CD4-positive, alpha-beta memory T cell (primary cell): ENCODE data around the gene LST1. TPM values are rescaled to one million over a fixed set of nuclear protein-coding genes. Genes with fewer than 3 reads are reported as not detected.
A peak's percentile ranks its signal among the peaks of the same experiment; 100 is the strongest.

Experiments used
- CTCF ChIA-PET: fragments of 350-600 bp; sonication (Branson Sonifier 250); formaldehyde crosslinking; loops from one replicate; lab custom pipeline; 2021; ENCODE audit warnings: inconsistent platforms; ENCODE audit not compliant: partially characterized antibody; lab: Charles Lee
- POLR2A ChIA-PET: fragments of 350-600 bp; sonication (Branson Sonifier 250); formaldehyde crosslinking; loops from one replicate; lab custom pipeline; 2021; ENCODE audit not compliant: partially characterized antibody; lab: Charles Lee
- DNase-seq, 5 donors: peaks; one replicate each; pipeline versions ENCODE4 v3.0.0 to v3.0.0-alpha.2; 2020 to 2022; ENCODE audit warnings: mixed read lengths in 1 of 5
- H3K27ac ChIP-seq: one replicate; pipeline ENCODE4 v1.7.0; 2013; ENCODE audit warnings: low read depth, low read length
- H3K27me3 ChIP-seq: 2 replicates; pipeline ENCODE4 v1.7.0; 2013; ENCODE audit warnings: mild to moderate bottlenecking, low read length, moderate library complexity; ENCODE audit not compliant: insufficient read depth
- H3K36me3 ChIP-seq: 2 replicates; pipeline ENCODE4 v1.7.0; 2013; ENCODE audit warnings: mild to moderate bottlenecking, low read length, moderate library complexity; ENCODE audit not compliant: insufficient read depth
- H3K4me1 ChIP-seq: 2 replicates; pipeline ENCODE4 v1.7.0; 2013; ENCODE audit warnings: mild to moderate bottlenecking, low read length, moderate library complexity; ENCODE audit not compliant: insufficient read depth
- H3K4me3 ChIP-seq, 2 donors: one replicate each; pipeline ENCODE4 v1.7.0; 2013; ENCODE audit warnings: low read length in 2 of 2, mild to moderate bottlenecking in 1 of 2
- H3K9me3 ChIP-seq, 2 donors: one replicate each; pipeline ENCODE4 v1.7.0; 2013; ENCODE audit warnings: low read length in 2 of 2, control low read depth in 1 of 2; ENCODE audit not compliant: control insufficient read depth in 1 of 2
- H3K27ac Mint-ChIP-seq, 7 donors: one replicate each; pipeline ENCODE4 v1.8.0; 2020 to 2021; ENCODE audit warnings: mixed read lengths in 7 of 7, mild to moderate bottlenecking in 6 of 7, inconsistent platforms in 3 of 7, moderate library complexity in 3 of 7
- H3K27me3 Mint-ChIP-seq, 2 donors: one replicate each; pipeline ENCODE4 v1.8.0; 2020 to 2021; ENCODE audit warnings: mixed read lengths in 2 of 2
- H3K36me3 Mint-ChIP-seq, 2 donors: one replicate each; pipeline ENCODE4 v1.8.0; 2020 to 2021; ENCODE audit warnings: mixed read lengths in 2 of 2, inconsistent platforms in 1 of 2, mild to moderate bottlenecking in 1 of 2
- H3K4me1 Mint-ChIP-seq, 4 donors: one replicate each; pipeline ENCODE4 v1.8.0; 2020 to 2021; ENCODE audit warnings: mixed read lengths in 4 of 4, mild to moderate bottlenecking in 1 of 4
- H3K4me3 Mint-ChIP-seq, 8 donors: one replicate each; pipeline ENCODE4 v1.8.0; 2020 to 2021; ENCODE audit warnings: mixed read lengths in 8 of 8, mild to moderate bottlenecking in 7 of 8, moderate library complexity in 6 of 8, inconsistent platforms in 3 of 8
- H3K9me3 Mint-ChIP-seq, 8 donors: one replicate each; pipeline ENCODE4 v1.8.0; 2020 to 2021; ENCODE audit warnings: mixed read lengths in 8 of 8, mild to moderate bottlenecking in 5 of 8, inconsistent platforms in 3 of 8, moderate library complexity in 1 of 8
- intact Hi-C: fragments of 100-400 bp; cut with micrococcal nuclease; formaldehyde crosslinking; loops from one replicate; pipeline ENCODE4 v1.15.1; 2023
- polyA plus RNA-seq, 2 donors: library from polyadenylated mRNA; unstranded; fragments of 300-500 nt; fragmentation: Illumina TruSeq; gene quantifications; one replicate each; pipeline ENCODE4 v1.2.3, GENCODE V29; 2021
- total RNA-seq, 2 experiments: library from RNA; stranded (reverse); gene quantifications; one replicate each; pipeline ENCODE4 v1.2.3, GENCODE V29; 2021

The LST1 gene
- total and polyA plus RNA-seq, 4 experiments from 2014 or later, result 13.6 to 34.8 (median 25.3) TPM

- Histone ChIP-seq H3K9me3 (no peaks in the 10 kb centered on the region), H3K4me1 (peaks cover 79% of the 10 kb centered on the region), H3K27me3 (no peaks in the 10 kb centered on the region), H3K4me3 (peak within 1 kb of the TSS; percentile 89 to 95), H3K36me3 (peaks cover 9% of the 10 kb centered on the region), H3K27ac (peak within 1 kb of the TSS; percentile 92)
- intact Hi-C loops, result loop anchor here (1.0 to 5.0 kb wide), 3 partner anchors 23 to 90 kb away; partner anchors contain the start of gene BAG6
- Mint-ChIP-seq H3K9me3 (no peaks in the 10 kb centered on the region), H3K36me3 (peaks cover 42 to 43% of the 10 kb centered on the region in 2 donors), H3K4me3 (peak within 1 kb of the TSS; percentile 95 to 100 (median 99)), H3K27ac (peak within 1 kb of the TSS; percentile 96 to 100 (median 99)), H3K4me1 (peaks cover 40 to 95% (median 60%) of the 10 kb centered on the region in 4 donors), H3K27me3 (no peaks in the 10 kb centered on the region)
- CTCF ChIA-PET, result interaction anchor here (0.8 to 19.7 kb wide), 10 partner anchors 9 to 248 kb away, joined by 3 to 962 read pairs (median 12); partner anchors contain the start of genes ATP6V1G2, DDX39B, HSPA1B and LST1
- POLR2A ChIA-PET, result interaction anchor here (0.6 to 52.5 kb wide), 28 partner anchors 0 to 1390 kb away, joined by 3 to 3597 read pairs (median 4); partner anchors contain the start of genes ATP6V1G2, BAG6, C6orf47 and DDX39B
- DNase-seq, result peak; percentile 70 to 85 (median 73)
Observed at GRCh38 chr6:31582230-31582643, 3.8 kb upstream of the LST1 start, which contains the start of gene LTB. LTB (minus strand) TSS chr6:31582424; CDS start chr6:31582417, 7 bp downstream.

- no peaks in the 10 kb centered on the region for H3K9me3 ChIP-seq
- POLR2A ChIA-PET, result interaction anchor here (0.8 to 52.5 kb wide), 6 partner anchors 3 to 1259 kb away, joined by 3 to 3597 read pairs (median 24); partner anchors contain the start of genes ATP6V1G2, BAG6, DDX39B and HSPA1A
- no peaks in the 10 kb centered on the region for H3K27me3 ChIP-seq
- intact Hi-C loops, result no loop called here
- DNase-seq, result peak; percentile 56 to 66 (median 56)
- Mint-ChIP-seq H3K36me3 (peaks cover 27 to 29% of the 10 kb centered on the region in 2 donors), H3K9me3 (peaks cover 0 to 2% (median 0%) of the 10 kb centered on the region in 8 donors), H3K4me3 (peak overlapping the region; percentile 74 to 91 (median 83)), H3K27ac (peak overlapping the region; percentile 92 to 98 (median 96)), H3K27me3 (no peaks in the 10 kb centered on the region), H3K4me1 (peaks cover 39 to 97% (median 62%) of the 10 kb centered on the region in 4 donors)
- peak overlapping the region; percentile 7 to 17 for H3K4me3 ChIP-seq
- H3K27ac ChIP-seq, result peak overlapping the region; percentile 62
- peaks cover 74% of the 10 kb centered on the region for H3K4me1 ChIP-seq
- H3K36me3 ChIP-seq, result no peaks in the 10 kb centered on the region
- CTCF ChIA-PET, result interaction anchor here (0.6 to 19.9 kb wide), 6 partner anchors 5 to 505 kb away, joined by 3 to 962 read pairs (median 324); partner anchors contain the start of genes ATP6V1G2, DDX39B, LST1 and LTB
Observed at GRCh38 chr6:31585491-31585890, 586 bp upstream of the LST1 start.

DNA sequence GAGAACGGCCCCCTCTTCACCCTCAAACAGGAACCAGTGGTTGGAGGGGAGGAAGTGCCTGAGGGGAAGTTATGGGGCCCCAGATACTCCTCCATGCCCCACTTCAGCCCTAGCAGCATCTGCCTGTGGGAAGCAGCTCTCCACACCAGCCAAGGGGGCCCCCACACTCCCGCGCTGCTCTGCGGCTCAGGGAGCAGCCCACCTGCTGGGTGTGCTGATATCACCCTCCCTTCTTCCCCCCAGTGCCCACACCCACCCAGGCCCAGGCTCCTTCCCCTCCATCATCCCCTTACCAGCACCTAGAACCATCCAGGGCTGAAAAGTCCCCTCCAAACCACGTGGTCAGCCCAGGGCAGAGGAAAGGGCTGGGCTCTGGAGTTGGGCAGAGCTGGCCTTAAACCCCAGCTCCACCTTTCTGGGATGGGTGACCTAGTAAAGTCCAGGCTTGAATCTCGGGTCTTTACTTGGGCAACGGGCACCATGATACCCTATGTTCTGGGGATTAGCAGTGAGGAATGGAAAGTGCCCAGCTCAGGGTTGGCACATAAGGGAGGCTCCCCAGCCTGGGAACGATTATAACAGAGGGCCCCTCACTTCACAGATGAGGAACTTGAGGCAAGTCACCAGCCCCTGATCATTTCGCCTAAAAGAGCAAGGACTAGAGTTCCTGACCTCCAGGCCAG lies 663 bp downstream of the LST1 start:
- Histone ChIP-seq H3K4me1 (peaks cover 74% of the 10 kb centered on the region), H3K9me3 (no peaks in the 10 kb centered on the region), H3K27me3 (no peaks in the 10 kb centered on the region), H3K36me3 (no peaks in the 10 kb centered on the region), H3K4me3 (peak overlapping the region; percentile 7 to 17), H3K27ac (peak overlapping the region; percentile 62)
- CTCF ChIA-PET, result interaction anchor here (1.1 to 19.9 kb wide), 4 partner anchors 6 to 92 kb away, joined by 3 to 962 read pairs (median 778); partner anchors contain the start of genes ATP6V1G2, LST1, LTB and NCR3
- peaks cover 16 to 18% of the 10 kb centered on the region in 2 donors for H3K36me3 Mint-ChIP-seq
- peak overlapping the region; percentile 72 to 91 (median 83) for H3K4me3 Mint-ChIP-seq
- peak overlapping the region; percentile 92 to 98 (median 96) for H3K27ac Mint-ChIP-seq
- POLR2A ChIA-PET, result interaction anchor here (0.8 to 52.5 kb wide), 5 partner anchors 4 to 1258 kb away, joined by 3 to 3597 read pairs (median 45); partner anchors contain the start of genes ATP6V1G2, BAG6, DDX39B and HSPA1B
- intact Hi-C loops, result no loop called here
- H3K9me3 Mint-ChIP-seq, result peaks cover 0 to 2% (median 0%) of the 10 kb centered on the region in 8 donors
- peaks cover 41 to 93% (median 68%) of the 10 kb centered on the region in 4 donors for H3K4me1 Mint-ChIP-seq
- DNase-seq, result peak in 4 of 5 donors; percentile 48 to 64 (median 49)
- no peaks in the 10 kb centered on the region for H3K27me3 Mint-ChIP-seq

DNA sequence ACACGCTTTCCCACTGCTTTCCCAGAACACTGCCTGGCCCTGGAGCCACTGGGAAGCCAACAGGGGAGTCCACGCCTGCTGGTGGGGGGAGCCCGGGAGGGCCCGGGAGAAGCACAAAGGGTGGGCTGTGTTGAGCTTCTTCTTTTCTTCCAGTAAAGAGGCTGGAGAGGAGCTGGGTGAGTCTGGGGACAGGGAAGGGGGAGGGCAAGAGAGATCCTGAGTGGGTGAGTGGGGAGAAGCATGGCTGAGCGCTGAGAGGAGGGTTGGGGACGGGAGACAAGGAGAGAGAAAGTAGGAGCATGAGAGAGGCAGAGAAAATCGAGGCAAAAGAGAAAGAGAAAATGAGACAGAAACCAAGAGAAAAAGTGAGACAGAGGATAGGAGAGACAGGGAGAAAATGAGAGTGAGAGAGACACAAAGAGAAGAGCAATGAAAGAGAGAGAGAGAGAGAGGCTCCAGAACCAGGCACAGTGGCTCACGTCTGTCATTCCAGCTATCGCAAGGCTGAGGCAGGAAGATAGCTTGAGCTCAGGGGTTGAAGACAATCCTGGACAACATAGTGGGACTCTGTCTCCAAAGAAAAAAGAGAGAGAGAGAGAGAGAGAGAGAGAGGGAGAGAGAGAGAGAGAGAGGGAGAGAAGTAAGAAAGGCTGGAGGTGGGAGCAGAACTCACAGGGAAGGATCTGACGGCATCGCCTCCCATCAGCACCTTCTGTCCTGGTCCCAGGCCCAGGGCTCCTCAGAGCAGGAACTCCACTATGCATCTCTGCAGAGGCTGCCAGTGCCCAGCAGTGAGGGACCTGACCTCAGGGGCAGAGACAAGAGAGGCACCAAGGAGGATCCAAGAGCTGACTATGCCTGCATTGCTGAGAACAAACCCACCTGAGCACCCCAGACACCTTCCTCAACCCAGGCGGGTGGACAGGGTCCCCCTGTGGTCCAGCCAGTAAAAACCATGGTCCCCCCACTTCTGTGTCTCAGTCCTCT lies 2.0 kb downstream of the LST1 start:
- H3K9me3 ChIP-seq, result no peaks in the 10 kb centered on the region
- Mint-ChIP-seq H3K27me3 (no peaks in the 10 kb centered on the region), H3K9me3 (peaks cover 0 to 2% (median 0%) of the 10 kb centered on the region in 8 donors), H3K36me3 (peaks cover 4 to 6% of the 10 kb centered on the region in 2 donors), H3K4me3 (peak overlapping the region; percentile 73 to 90 (median 80)), H3K4me1 (peaks cover 46 to 93% (median 72%) of the 10 kb centered on the region in 4 donors), H3K27ac (peak overlapping the region; percentile 93 to 99 (median 96))
- H3K36me3 ChIP-seq, result no peaks in the 10 kb centered on the region
- no peaks in the 10 kb centered on the region for H3K27me3 ChIP-seq
- peak overlapping the region; percentile 62 for H3K27ac ChIP-seq
- intact Hi-C loops, result no loop called here
- ChIA-PET POLR2A (interaction anchor here (1.0 to 52.5 kb wide), 3 partner anchors 5 to 240 kb away, joined by 3 to 3597 read pairs (median 3597); partner anchors contain the start of genes ATP6V1G2, DDX39B, HSPA1B and LST1), CTCF (interaction anchor here (1.1 to 19.9 kb wide), 4 partner anchors 5 to 93 kb away, joined by 3 to 962 read pairs (median 778); partner anchors contain the start of genes ATP6V1G2, LST1, LTB and NCR3)
- peaks cover 78% of the 10 kb centered on the region for H3K4me1 ChIP-seq
- H3K4me3 ChIP-seq, result no peak overlapping the region
- no peak for DNase-seq

GRCh38 chr6:31588871-31589650 lies 3.0 kb downstream of the LST1 start:
- no peak overlapping the region for H3K4me3 ChIP-seq
- H3K36me3 Mint-ChIP-seq, result peaks cover 4 to 6% of the 10 kb centered on the region in 2 donors
- peaks cover 49 to 95% (median 72%) of the 10 kb centered on the region in 4 donors for H3K4me1 Mint-ChIP-seq
- H3K4me1 ChIP-seq, result peaks cover 78% of the 10 kb centered on the region
- H3K27ac Mint-ChIP-seq, result peak overlapping the region; percentile 46 to 96 (median 87)
- H3K4me3 Mint-ChIP-seq, result peak overlapping the region in 6 of 8 donors; percentile 9 to 49 (median 31)
- no peak for DNase-seq
- ChIA-PET POLR2A (interaction anchor here (36.9 to 52.5 kb wide), 2 partner anchors 6 to 26 kb away, joined by 3597 read pairs; partner anchors contain the start of genes ATP6V1G2, DDX39B, LST1 and LTA), CTCF (interaction anchor here (17.1 to 19.9 kb wide), 3 partner anchors 4 to 34 kb away, joined by 595 to 962 read pairs (median 962); partner anchors contain the start of genes ATP6V1G2, LST1, LTB and NCR3)
- H3K9me3 Mint-ChIP-seq, result peaks cover 0 to 5% (median 0%) of the 10 kb centered on the region in 8 donors
- no peaks in the 10 kb centered on the region for H3K27me3 ChIP-seq
- intact Hi-C loops, result no loop called here
- no peaks in the 10 kb centered on the region for H3K36me3 ChIP-seq
- no peaks in the 10 kb centered on the region for H3K9me3 ChIP-seq
- no peaks in the 10 kb centered on the region for H3K27me3 Mint-ChIP-seq
- peak overlapping the region; percentile 62 for H3K27ac ChIP-seq
